Immature natural killer cell (primary cell): ENCODE data around the gene RNASE11. TPM values are rescaled to one million over a fixed set of nuclear protein-coding genes. Genes with fewer than 3 reads are reported as not detected.
"Not testable (repeated sequence)": the region's sequence is repeated elsewhere in the genome, so short reads cannot be mapped to it uniquely, and the experiment has no call there.

Experiments
- DNase-seq, 3 donors: peaks; one replicate each; pipeline ENCODE4 v3.0.0; 2022; ENCODE audit warnings: mixed read lengths in 1 of 3
- H3K27ac Mint-ChIP-seq, 6 donors: one replicate each; pipeline ENCODE4 v1.8.0; 2020; ENCODE audit warnings: mixed read lengths in 6 of 6, mild to moderate bottlenecking in 5 of 6, inconsistent platforms in 4 of 6, moderate library complexity in 3 of 6
- H3K27me3 Mint-ChIP-seq, 3 donors: one replicate each; pipeline ENCODE4 v1.8.0; 2020 to 2021; ENCODE audit warnings: low read depth in 3 of 3, mild to moderate bottlenecking in 3 of 3, mixed read lengths in 3 of 3, moderate library complexity in 3 of 3, inconsistent platforms in 1 of 3
- H3K36me3 Mint-ChIP-seq, 3 donors: one replicate each; pipeline ENCODE4 v1.8.0; 2020; ENCODE audit warnings: mixed read lengths in 3 of 3, inconsistent platforms in 2 of 3, mild to moderate bottlenecking in 2 of 3
- H3K4me1 Mint-ChIP-seq, 2 donors: one replicate each; pipeline ENCODE4 v1.8.0; 2020; ENCODE audit warnings: inconsistent platforms in 2 of 2, mild to moderate bottlenecking in 2 of 2, mixed read lengths in 2 of 2, moderate library complexity in 1 of 2
- H3K4me3 Mint-ChIP-seq, 5 donors: one replicate each; pipeline ENCODE4 v1.8.0; 2020; ENCODE audit warnings: mild to moderate bottlenecking in 5 of 5, mixed read lengths in 5 of 5, inconsistent platforms in 3 of 5, moderate library complexity in 3 of 5
- H3K9me3 Mint-ChIP-seq, 6 donors: one replicate each; pipeline ENCODE4 v1.8.0; 2020; ENCODE audit warnings: mild to moderate bottlenecking in 6 of 6, mixed read lengths in 6 of 6, inconsistent platforms in 4 of 6, moderate library complexity in 3 of 6
- polyA plus RNA-seq, 3 donors: library from polyadenylated mRNA; unstranded; fragments of 300-500 nt; fragmentation: Illumina TruSeq; gene quantifications; one replicate each; pipeline ENCODE4 v1.2.3, GENCODE V29; 2021

Gene RNASE11
- polyA plus RNA-seq, 3 donors from 2014 or later, result not detected

DNA sequence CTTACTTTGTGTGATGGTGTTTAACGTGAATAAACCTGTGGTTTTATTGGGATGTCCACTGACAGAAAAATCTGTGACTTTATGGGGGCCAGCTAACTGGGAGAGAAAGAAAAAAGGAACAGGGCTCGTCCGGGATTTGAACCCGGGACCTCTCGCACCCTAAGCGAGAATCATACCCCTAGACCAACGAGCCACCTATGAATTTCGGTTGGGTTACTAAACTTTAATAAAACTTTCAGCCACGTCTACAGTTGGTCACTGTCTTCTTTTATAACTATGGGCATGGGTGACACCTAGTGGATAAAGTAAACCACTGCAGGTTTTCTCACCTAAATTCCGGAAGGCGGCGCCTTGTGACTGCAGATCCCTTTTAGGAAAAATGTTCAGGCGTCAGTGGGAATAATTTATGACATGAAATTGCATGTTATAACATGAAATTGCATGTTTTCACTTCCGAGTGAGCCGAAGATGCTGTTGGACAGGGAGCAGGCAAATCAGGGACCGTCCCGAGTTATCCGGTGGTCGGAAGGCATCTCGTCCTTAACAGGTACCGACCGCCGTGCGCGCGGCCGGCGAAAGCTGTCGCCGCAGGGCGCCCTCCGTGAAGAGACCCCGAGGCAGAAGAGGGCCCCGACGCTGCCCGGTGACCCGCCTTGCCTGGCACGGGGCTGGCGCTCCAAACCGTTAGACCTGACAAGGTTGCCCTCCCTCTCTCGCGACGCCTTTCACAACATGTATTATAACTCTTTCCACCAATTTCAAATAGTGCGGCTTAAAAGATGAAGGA is 21.6 kb upstream of the RNASE11 start:
- no peaks in the 10 kb centered on the region for H3K27me3 Mint-ChIP-seq

GRCh38 chr14:20608383-20609110 is 20.7 kb upstream of the RNASE11 start:
- no peaks in the 10 kb centered on the region for H3K36me3 Mint-ChIP-seq
- no peak overlapping the region for H3K27ac Mint-ChIP-seq
- no peaks in the 10 kb centered on the region for H3K27me3 Mint-ChIP-seq
- peak overlapping the region in 1 of 5 donors; percentile 11 for H3K4me3 Mint-ChIP-seq
- no peaks in the 10 kb centered on the region for H3K4me1 Mint-ChIP-seq
- no peak for DNase-seq
- no peaks in the 10 kb centered on the region for H3K9me3 Mint-ChIP-seq

More for the DNA sequence above, 21.6 kb upstream of the RNASE11 start:
- Mint-ChIP-seq H3K4me1 (no peaks in the 10 kb centered on the region), H3K9me3 (no peaks in the 10 kb centered on the region), H3K27ac (no peak overlapping the region), H3K36me3 (no peaks in the 10 kb centered on the region), H3K4me3 (no peak overlapping the region)
- DNase-seq, result peak; percentile 81 to 83 (median 81)

DNA sequence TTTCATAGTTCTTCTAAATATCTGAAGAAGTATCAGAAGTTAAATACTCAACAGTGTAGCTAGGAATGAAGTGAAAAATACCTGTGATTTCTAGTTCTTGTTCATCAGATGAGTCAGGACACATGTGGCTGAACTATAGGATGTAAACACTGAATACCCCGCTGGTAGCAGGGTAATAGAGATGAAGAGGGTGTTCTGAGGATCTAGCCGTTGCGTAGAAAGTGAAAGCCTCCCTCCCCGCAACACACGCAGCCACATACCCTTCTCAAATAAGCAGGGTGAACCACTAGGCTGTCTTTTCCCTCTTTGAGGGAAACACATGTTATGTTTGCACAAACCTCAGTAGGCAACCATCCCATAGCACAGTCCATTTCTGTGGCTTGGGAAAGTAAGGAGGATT is 19.8 kb upstream of the RNASE11 start:
- Mint-ChIP-seq H3K27me3 (no peaks in the 10 kb centered on the region), H3K9me3 (no peaks in the 10 kb centered on the region), H3K36me3 (no peaks in the 10 kb centered on the region), H3K4me3 (no peak overlapping the region), H3K4me1 (no peaks in the 10 kb centered on the region), H3K27ac (no peak overlapping the region)
- no peak for DNase-seq

GRCh38 chr14:20606902-20607242 is 19.1 kb upstream of the RNASE11 start:
- Mint-ChIP-seq H3K4me3 (no peak overlapping the region), H3K27me3 (no peaks in the 10 kb centered on the region), H3K27ac (no peak overlapping the region), H3K4me1 (no peaks in the 10 kb centered on the region), H3K9me3 (no peaks in the 10 kb centered on the region), H3K36me3 (no peaks in the 10 kb centered on the region)
- no peak for DNase-seq

DNA sequence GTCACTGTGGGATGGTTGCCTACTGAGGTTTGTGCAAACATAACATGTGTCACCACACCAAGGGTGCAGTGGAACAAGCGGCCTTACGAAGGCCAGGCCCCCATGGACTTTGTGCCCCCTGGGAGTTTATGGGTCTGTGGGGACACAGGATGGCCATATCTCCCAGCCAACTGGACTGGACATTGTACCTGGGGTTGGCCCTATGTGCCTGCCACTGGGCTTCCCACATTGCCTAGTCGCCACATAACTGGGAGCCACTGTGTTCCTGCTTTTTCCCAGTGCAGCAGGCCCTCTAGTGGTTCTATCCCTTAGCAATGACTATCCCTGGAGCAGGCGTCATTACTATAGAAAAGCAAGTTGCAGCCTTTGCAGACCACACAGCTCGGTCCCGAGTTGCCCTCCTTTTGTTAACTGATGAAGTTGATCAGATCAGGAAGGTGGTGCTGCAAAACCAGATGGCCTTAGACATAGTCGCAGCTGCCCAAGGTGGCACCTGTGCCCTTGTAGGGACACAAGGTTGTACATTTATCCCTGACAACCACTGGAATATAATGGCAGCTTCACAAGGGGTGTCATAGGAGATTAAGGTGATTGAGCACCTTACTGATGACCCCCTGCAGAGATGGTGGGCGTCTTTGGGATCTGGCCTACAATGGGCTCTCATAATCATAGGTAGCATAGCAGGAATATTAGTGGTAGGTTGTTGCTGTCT is 18.5 kb upstream of the RNASE11 start:
- Mint-ChIP-seq H3K4me1 (no peaks in the 10 kb centered on the region), H3K9me3 (no peaks in the 10 kb centered on the region), H3K36me3 (no peaks in the 10 kb centered on the region), H3K27ac (no peak overlapping the region), H3K4me3 (no peak overlapping the region), H3K27me3 (no peaks in the 10 kb centered on the region)
- no peak for DNase-seq

DNA sequence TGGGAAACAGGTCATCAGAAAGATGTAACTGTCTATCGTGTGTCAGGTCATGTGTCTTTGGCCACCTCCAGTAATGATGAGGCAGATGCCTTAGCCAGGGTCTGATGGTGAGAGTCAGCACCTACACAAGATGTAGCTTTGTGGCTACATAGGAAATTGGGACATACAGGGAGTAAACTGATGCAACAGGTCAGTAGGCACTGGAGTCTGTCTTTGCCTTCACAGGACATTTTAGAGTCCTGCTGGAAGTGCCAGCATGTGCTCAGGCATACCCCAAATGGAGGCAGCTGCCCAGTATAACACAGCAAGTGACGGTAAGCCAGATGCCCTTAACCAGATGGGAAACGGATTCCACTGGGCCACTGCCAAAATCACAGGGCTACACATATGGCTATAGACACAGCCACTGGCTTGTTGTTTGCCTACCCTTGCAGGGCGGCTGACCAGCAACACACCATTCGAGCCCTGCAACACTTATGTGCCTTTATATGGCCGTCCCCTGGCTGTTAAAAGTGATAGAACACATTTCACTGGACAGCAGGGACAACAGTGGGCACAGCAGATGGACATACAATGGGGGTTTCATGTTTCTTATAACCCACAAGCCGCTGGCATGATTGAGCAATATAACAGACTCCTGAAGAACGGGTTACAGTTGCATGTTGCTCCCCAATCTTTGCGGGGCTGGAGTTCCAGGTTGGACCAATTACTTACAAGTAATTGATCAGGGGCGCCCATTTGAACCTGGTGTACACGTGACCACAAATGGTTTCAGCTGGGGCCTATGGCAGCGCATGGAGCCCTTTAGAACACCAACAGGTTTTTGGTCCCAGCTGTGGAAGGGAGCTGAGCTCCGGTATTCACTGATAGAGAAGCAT is 16.3 kb upstream of the RNASE11 start:
- H3K27ac Mint-ChIP-seq, result no peak overlapping the region
- no peak for DNase-seq
- no peaks in the 10 kb centered on the region for H3K9me3 Mint-ChIP-seq
- H3K4me1 Mint-ChIP-seq, result no peaks in the 10 kb centered on the region
- H3K27me3 Mint-ChIP-seq, result no peaks in the 10 kb centered on the region
- no peaks in the 10 kb centered on the region for H3K36me3 Mint-ChIP-seq
- H3K4me3 Mint-ChIP-seq, result no peak overlapping the region

DNA sequence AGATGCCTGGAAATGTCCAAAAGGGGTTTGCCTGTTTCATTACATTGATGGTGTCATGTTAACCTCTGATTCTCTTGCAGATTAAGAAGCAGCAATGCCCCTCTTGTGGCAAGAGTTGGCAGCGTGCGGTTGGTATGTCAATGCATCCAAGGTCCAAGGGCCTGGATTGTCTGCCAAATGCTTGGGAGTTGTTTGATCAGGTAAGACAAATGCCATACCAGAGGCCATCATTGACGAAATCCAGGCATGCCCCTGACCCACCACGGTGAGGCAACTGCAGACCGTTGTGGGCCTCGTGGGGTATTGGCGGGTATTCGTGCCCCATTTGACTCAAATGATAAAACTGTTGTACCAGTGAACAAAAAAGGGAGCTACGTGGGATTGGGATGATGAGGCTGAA is 14.8 kb upstream of the RNASE11 start:
- Mint-ChIP-seq H3K4me3 (no peak overlapping the region), H3K27ac (no peak overlapping the region), H3K4me1 (no peaks in the 10 kb centered on the region), H3K36me3 (no peaks in the 10 kb centered on the region), H3K27me3 (peaks cover 0 to 1% (median 0%) of the 10 kb centered on the region in 3 donors), H3K9me3 (no peaks in the 10 kb centered on the region)
- DNase-seq, result no peak

DNA sequence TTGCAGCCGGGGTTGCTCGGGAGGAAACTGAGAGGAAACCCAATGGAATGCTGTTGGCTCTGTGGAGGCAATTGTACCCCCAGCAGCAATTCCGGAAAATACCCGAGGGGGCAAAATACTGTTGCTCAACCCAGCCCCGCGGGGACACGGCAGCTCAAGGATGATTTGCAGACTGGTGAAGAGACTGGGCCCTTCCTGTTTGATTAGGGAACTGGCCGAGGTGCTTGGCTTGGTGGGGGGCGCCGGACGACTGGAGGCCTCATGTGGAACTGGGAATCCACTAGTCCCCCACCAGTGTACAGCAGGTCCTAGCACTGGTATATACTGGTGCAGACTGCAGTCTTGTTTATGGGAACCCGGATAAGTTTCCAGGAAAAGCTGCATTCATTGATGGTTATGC is 13.7 kb upstream of the RNASE11 start:
- no peak for DNase-seq
- Mint-ChIP-seq H3K4me1 (no peaks in the 10 kb centered on the region), H3K27ac (no peak overlapping the region), H3K4me3 (no peak overlapping the region), H3K9me3 (no peaks in the 10 kb centered on the region), H3K27me3 (peaks cover 0 to 3% (median 0%) of the 10 kb centered on the region in 3 donors), H3K36me3 (no peaks in the 10 kb centered on the region)

DNA sequence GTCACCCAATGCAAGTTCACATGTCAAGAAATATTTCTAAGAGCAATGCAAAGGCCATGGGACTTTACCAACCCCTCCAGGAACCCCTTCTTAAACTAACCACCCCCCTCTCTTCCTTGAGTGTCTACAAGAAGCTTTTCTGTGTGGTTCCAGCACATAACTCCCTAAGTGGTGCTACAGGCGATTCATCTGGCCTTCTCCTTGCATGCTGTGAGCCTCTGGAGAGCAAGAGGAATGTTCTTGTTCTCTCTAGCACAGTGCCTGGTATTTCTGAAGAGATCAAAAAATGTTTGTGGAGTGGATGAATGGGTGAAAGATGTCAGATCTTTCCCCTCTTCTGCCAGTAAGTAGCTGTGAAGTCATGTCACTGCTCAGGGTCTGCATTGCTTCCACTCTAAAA is 9.3 kb upstream of the RNASE11 start:
- no peak overlapping the region for H3K27ac Mint-ChIP-seq
- peaks cover 0 to 6% (median 4%) of the 10 kb centered on the region in 3 donors for H3K27me3 Mint-ChIP-seq
- no peaks in the 10 kb centered on the region for H3K9me3 Mint-ChIP-seq
- no peak overlapping the region for H3K4me3 Mint-ChIP-seq
- no peaks in the 10 kb centered on the region for H3K4me1 Mint-ChIP-seq
- no peak for DNase-seq
- H3K36me3 Mint-ChIP-seq, result no peaks in the 10 kb centered on the region

DNA sequence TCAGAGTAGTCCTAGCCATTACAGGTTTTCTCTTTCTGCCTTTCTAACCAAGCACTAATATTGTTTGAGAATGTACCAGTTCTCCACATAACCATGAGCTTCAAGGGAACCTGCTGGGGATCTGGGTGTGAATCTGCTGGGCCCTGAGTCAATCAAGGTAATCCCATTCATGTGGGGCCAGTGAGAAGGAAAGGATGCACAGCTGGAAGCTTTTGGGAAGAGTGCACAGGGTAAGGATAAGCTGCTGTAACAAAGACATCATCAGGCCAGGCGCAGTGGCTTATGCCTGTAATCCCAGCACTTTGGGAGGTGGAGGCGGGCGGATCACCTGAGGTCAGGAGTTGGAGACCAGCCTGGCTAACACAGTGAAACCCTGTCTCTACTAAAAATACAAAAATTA is 7.9 kb upstream of the RNASE11 start:
- H3K36me3 Mint-ChIP-seq, H3K27me3 Mint-ChIP-seq, DNase-seq, H3K9me3 Mint-ChIP-seq, H3K4me3 Mint-ChIP-seq, H3K4me1 Mint-ChIP-seq, H3K27ac Mint-ChIP-seq: not testable (repeated sequence)

- H3K4me3 Mint-ChIP-seq, result no peak overlapping the region
- no peak for DNase-seq
- no peak overlapping the region for H3K27ac Mint-ChIP-seq
- H3K36me3 Mint-ChIP-seq, result no peaks in the 10 kb centered on the region
- H3K9me3 Mint-ChIP-seq, result no peaks in the 10 kb centered on the region
- H3K27me3 Mint-ChIP-seq, result peaks cover 0 to 5% (median 4%) of the 10 kb centered on the region in 3 donors
- H3K4me1 Mint-ChIP-seq, result no peaks in the 10 kb centered on the region
Observed at GRCh38 chr14:20592574-20592973, 4.8 kb upstream of the RNASE11 start.

GRCh38 chr14:20591235-20591634 is 3.4 kb upstream of the RNASE11 start, which contains the start of gene RNASE12:
RNASE12 (minus strand) TSS chr14:20591376; CDS start chr14:20590723, 653 bp downstream.
- DNase-seq, result no peak
- Mint-ChIP-seq H3K36me3 (no peaks in the 10 kb centered on the region), H3K9me3 (no peaks in the 10 kb centered on the region)

DNA sequence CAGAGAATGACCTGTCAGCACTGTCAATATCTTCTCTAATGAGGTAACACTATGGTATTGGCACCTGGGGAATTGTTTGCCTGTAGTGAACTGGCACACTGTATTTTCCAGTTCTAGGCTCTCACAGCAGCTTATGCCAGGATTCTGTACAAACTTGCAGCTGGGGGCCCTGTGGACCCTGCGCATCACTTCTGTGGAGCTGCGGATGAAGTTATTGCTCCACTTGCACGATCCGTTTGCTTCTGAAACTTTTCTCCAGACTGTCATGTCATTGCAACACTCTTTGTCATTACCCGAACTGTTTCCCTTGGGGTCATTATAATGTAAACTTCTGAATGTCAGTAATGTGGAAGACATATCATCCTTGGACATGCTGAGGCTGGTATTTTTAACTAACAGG is 3.9 kb downstream of the RNASE11 start:
- no peak overlapping the region for H3K27ac Mint-ChIP-seq
- no peaks in the 10 kb centered on the region for H3K4me1 Mint-ChIP-seq
- H3K36me3 Mint-ChIP-seq, result no peaks in the 10 kb centered on the region
- no peaks in the 10 kb centered on the region for H3K9me3 Mint-ChIP-seq
- no peak overlapping the region for H3K4me3 Mint-ChIP-seq
- DNase-seq, result no peak
- peaks cover 2 to 3% (median 2%) of the 10 kb centered on the region in 3 donors for H3K27me3 Mint-ChIP-seq

More at GRCh38 chr14:20591235-20591634, 3.4 kb upstream of the RNASE11 start, which contains the start of gene RNASE12:
- Mint-ChIP-seq H3K4me3 (no peak within 1 kb of the TSS), H3K4me1 (no peaks in the 10 kb centered on the region), H3K27me3 (peaks cover 0 to 4% (median 4%) of the 10 kb centered on the region in 3 donors), H3K27ac (no peak within 1 kb of the TSS)
